Daoy (cell line): ENCODE data around the gene C11orf65. TPM values are rescaled to one million over a fixed set of nuclear protein-coding genes. Genes with fewer than 3 reads are reported as not detected.

Experiments used
- DNase-seq: peaks from one replicate; pipeline ENCODE4 v3.0.0-alpha.2; 2015; ENCODE audit warnings: low read depth
- total RNA-seq: library from RNA; depleted of rRNA; stranded (reverse); fragments of >200 nt; shearing (Covaris generic); gene quantifications from 2 replicates; pipeline ENCODE4 v1.2.3, GENCODE V29; 2014; rRNA removed

C11orf65 gene
- total RNA-seq, 1 experiment from 2014 or later: 0.29 TPM

DNA sequence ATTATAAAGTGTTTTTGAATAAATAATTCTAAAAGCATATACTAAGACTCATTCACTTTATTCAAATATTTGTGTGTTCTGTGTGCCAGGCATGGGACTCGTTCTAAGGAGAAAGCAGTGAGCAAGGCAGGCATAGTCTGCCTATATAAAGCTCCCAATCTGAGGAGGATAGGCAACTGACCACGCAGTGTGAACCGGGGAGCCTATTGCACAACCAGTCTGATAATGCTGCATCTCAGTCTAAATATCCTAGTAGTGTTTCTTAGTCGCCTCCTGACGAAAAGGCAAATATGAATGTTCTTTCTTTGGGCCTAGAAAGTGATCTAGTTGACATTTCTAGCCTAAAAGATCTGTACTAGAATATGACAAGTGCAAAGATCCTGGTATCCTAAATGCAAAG is 98.3 kb downstream of the C11orf65 start:
- no peak for DNase-seq

GRCh38 chr11:108368134-108368533 is 99.2 kb downstream of the C11orf65 start:
- no peak for DNase-seq

DNA sequence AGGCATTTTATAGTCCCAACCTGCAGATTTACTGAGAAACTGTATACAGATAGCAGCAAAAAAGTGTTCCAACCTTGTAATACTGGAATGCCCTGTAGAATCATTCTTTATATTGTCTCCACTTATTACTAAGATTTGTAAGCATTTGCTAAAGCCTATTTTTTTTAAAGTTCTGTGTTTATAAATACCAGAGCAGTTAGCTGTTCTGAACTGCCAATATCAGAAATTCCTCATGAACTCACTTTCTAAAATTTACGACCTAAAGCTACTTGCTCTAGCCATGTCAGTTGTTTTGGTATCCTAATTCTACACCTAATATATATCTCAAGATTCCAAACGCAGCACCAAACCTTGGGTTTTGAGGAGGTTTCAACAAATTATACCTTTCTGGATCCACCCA is 103.2 kb downstream of the C11orf65 start:
- no peak for DNase-seq

DNA sequence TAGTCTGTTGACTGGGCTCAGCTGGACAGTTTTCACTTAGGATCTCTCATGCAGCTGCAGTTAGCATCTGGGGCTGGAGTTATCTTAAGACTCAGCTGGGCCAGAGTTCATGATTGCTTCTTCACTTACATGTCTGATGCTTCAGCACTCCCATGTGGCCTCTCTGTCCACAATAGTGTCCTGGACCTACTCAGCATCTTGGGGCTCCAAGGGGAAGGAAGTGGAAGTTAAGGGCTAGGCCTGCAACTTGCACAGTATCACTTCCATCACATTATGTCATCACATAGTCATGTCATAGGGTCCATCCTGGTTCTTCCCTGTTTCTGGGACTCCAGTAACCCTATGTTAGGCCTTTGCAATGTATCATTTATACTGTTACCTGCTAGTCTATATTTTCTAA is 115.9 kb downstream of the C11orf65 start:
- no peak for DNase-seq

GRCh38 chr11:108346451-108346850 is 120.9 kb downstream of the C11orf65 start:
- no peak for DNase-seq

DNA sequence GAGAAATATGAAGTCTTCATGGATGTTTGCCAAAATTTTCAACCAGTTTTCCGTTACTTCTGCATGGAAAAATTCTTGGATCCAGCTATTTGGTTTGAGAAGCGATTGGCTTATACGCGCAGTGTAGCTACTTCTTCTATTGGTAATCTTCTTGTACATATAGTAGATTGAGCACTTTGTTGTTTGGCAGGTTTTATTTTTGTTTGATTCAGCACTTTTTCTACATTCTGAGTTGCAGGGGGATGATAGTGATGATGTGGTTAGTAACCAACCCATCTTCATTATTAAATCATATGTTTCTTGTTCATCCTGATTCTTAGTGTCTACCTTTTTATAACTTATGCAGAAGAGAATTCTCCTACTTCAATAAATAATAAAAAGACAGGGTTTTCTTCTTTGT is 121.6 kb downstream of the C11orf65 start:
- DNase-seq: no peak

- DNase-seq: no peak
Measured at GRCh38 chr11:108343714-108344113, 123.6 kb downstream of the C11orf65 start.

GRCh38 chr11:108341654-108342053 is 125.7 kb downstream of the C11orf65 start:
- DNase-seq: no peak

DNA sequence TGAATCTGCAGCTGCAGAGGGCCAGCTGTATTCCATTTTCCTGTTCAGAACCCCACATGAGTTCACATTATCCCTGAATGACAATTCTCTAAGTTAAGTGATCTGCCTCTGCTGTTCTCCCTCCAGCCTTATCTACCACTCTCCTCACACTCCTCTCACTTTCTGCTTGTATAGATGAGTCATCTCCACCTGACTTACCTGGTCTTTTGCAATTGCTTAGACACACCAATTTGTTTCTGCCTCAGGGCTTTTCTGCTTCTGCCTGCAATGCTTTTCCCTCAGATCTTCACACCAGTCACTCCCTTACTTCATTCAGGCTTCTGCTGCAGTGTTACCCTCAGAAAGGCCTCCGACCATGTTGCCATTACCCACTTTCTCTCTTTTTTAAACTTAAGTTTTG is 126.4 kb downstream of the C11orf65 start:
- DNase-seq: no peak

GRCh38 chr11:108338750-108339149 is 128.6 kb downstream of the C11orf65 start:
- no peak for DNase-seq

DNA sequence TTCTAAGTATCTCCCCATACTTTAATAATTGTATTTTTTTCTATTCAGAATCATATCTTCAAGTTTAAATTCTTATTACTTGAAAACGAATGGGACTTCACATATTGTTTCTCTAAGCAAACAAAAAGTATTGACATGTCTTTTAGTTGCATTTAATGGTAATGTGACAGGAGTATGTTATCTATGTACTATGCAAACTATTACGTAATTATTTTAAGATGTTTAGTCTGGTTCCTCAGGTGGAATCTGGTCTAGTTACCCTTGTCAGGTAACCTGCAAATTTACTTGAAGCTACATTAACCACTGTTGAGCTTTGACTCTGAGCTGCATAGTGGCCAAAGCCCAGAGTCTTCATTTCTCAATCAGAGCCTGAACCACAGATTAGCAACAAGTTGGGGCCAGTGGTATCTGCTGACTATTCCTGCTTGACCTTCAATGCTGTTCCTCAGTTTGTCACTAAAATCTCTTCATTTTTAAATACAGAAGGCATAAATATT is 133.9 kb downstream of the C11orf65 start:
- DNase-seq: no peak

Other genes with a start within 250 kb of the C11orf65 start
- gene NPAT, start 244.9 kb downstream of the C11orf65 start, total RNA-seq: 12.0 and 12.7 TPM in 2 replicates
- gene ATM, start 244.5 kb downstream of the C11orf65 start, total RNA-seq: 20.8 and 41.9 TPM in 2 replicates
- gene POGLUT3, start 30.9 kb upstream of the C11orf65 start, total RNA-seq: 16.6 and 23.2 TPM in 2 replicates
- 1.5 and 1.8 TPM in 2 replicates for gene EXPH5, start 126.2 kb upstream of the C11orf65 start, total RNA-seq
- gene DDX10, start 197.5 kb upstream of the C11orf65 start, total RNA-seq: 34.7 and 35.8 TPM in 2 replicates